Endothelial cell (in vitro differentiated cells): ENCODE data around the gene HECTD1. TPM values are rescaled to one million over a fixed set of nuclear protein-coding genes. Genes with fewer than 3 reads are reported as not detected.
"Not testable (repeated sequence)": the region's sequence is repeated elsewhere in the genome, so short reads cannot be mapped to it uniquely, and the experiment has no call there.

Source experiments
- DNase-seq: peaks from one replicate; pipeline ENCODE4 v3.0.0; 2021; ENCODE audit warnings: low spot score
- H3K27ac Mint-ChIP-seq: one replicate; pipeline ENCODE4 v1.8.0; 2021; ENCODE audit warnings: mixed read lengths, inconsistent platforms; ENCODE audit not compliant: unreplicated experiment
- H3K27me3 Mint-ChIP-seq: one replicate; pipeline ENCODE4 v1.8.0; 2021; ENCODE audit warnings: mild to moderate bottlenecking, moderate library complexity, mixed read lengths, inconsistent platforms; ENCODE audit not compliant: unreplicated experiment
- H3K36me3 Mint-ChIP-seq: one replicate; pipeline ENCODE4 v1.8.0; 2021; ENCODE audit warnings: mild to moderate bottlenecking, low read depth, mixed read lengths, inconsistent platforms; ENCODE audit not compliant: unreplicated experiment
- H3K4me1 Mint-ChIP-seq: one replicate; pipeline ENCODE4 v1.8.0; 2021; ENCODE audit warnings: mild to moderate bottlenecking, mixed read lengths, inconsistent platforms; ENCODE audit not compliant: unreplicated experiment
- H3K4me3 Mint-ChIP-seq: one replicate; pipeline ENCODE4 v1.8.0; 2021; ENCODE audit warnings: mild to moderate bottlenecking, mixed read lengths, inconsistent platforms; ENCODE audit not compliant: unreplicated experiment
- H3K9me3 Mint-ChIP-seq: one replicate; pipeline ENCODE4 v1.8.0; 2021; ENCODE audit warnings: mixed read lengths, inconsistent platforms; ENCODE audit not compliant: unreplicated experiment
- CTCF ChIP-seq: fragments of 200-600 bp; sonication (generic); IDR thresholded peaks from one replicate; pipeline ENCODE4 v1.5.0; 2021; ENCODE audit warnings: antibody characterized with exemption; ENCODE audit not compliant: unreplicated experiment
- total RNA-seq: library from RNA; stranded (reverse); fragmentation: NEBNext Ultra II Directional; extraction: Animal tissue kit (Norgen Biotek cat#: 25700); gene quantifications from one replicate; pipeline ENCODE4 v1.2.1, GENCODE V29; 2021; ENCODE audit not compliant: unreplicated experiment

HECTD1 gene
- total RNA-seq, 1 donor from 2014 or later: 222 TPM

- TF ChIP-seq CTCF: no peak
- H3K27ac Mint-ChIP-seq: peak overlapping the region; percentile 14
- no peaks in the 10 kb centered on the region for H3K9me3 Mint-ChIP-seq
These were observed 882 bp downstream of the HECTD1 start for GRCh38 chr14:31206536-31207286.

DNA sequence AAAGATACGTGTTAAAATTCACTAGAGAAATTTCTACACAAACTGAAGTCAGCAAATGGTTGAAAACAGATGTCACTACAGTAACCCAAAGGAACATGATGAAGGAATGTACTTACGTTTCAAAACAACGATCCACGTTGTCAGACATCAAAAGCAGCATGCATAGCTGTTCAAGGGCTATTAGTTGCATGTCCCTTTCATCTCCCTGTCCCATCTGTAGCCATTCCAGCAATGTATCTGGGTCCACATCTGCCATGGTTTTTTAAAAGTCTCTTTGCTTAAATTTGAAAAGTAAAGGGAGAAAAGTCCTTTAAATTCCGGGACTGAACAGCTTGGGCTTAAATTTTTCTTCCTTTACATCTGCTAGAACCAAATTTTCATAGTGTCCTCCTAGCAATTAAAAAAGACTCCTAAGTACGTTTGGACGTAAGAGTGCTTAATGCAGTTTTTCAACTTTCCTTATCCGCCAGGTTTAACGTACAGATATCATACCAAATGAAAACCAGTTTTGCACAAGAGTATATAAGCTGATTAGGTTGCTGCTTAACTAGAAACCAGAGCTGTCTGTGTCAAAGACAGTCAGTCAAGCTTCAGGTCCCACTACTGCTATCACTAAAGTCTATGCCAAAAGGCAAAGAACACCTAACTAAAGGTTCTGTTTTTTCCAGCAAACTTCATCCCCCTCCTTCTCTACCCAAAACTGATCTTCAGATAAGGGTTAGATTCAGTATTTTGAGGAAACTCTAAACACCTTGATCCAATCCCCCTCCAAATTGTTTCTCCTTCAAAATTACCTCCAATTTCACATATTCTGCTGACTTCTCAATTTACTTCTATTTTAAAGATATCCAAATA, 1.7 kb downstream of the HECTD1 start:
- no peak for DNase-seq
- H3K4me1 Mint-ChIP-seq: peaks cover 31% of the 10 kb centered on the region
- H3K4me3 Mint-ChIP-seq: peak overlapping the region; percentile 93
- H3K9me3 Mint-ChIP-seq: no peaks in the 10 kb centered on the region
- H3K36me3 Mint-ChIP-seq: peaks cover 19% of the 10 kb centered on the region
- H3K27me3 Mint-ChIP-seq: peaks cover 9% of the 10 kb centered on the region
- no peak for TF ChIP-seq CTCF
- H3K27ac Mint-ChIP-seq: peak overlapping the region; percentile 14

More at GRCh38 chr14:31206536-31207286, 882 bp downstream of the HECTD1 start:
- Mint-ChIP-seq H3K4me3 (peak overlapping the region; percentile 93), H3K27me3 (peaks cover 9% of the 10 kb centered on the region), H3K36me3 (peaks cover 16% of the 10 kb centered on the region), H3K4me1 (peaks cover 27% of the 10 kb centered on the region)
- DNase-seq: peak; percentile 50

DNA sequence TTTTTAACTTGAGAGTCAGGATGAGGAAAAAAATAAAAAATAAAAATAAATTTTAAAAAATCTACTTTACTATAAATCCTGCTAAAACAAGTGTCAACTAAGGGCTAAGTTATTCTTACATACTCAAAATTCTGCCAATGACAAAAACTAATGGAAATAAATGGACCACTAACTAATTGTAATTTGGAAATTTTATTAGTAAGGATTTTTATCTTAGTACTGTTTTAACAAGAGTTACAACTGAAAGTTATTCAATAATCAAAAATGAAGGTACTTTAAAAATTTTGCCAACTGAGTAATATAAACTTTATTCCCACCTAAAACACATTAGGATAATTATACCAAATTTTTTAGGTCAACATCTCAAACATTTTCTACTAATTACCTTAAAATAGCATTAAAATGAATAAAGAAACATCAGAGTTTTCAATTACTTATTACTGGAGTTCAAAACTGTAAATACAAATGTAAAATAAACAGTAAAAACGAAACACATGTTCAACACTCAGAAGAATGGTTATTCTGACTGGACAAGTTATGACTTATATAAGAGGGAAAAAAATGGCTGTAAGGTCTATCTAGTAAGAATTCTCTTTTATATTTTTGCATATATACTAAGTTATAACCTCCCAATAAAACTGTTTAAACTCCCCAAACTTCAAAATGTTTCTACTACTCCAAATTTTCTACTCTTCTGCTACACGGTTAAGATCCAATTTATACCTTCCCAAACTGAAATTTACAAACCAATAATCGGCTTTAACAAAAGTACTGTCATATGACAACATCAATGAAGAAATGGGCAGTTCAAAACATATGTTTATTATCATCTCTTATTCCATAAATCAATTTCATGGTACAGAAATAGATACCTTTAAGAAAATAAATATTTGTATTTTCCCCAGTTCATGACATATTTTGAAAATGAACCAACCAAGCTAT, 2.7 kb downstream of the HECTD1 start:
- Mint-ChIP-seq H3K4me1 (peaks cover 39% of the 10 kb centered on the region), H3K27me3 (peaks cover 11% of the 10 kb centered on the region), H3K4me3 (peak overlapping the region; percentile 93), H3K9me3 (no peaks in the 10 kb centered on the region), H3K27ac (peak overlapping the region; percentile 4), H3K36me3 (peaks cover 26% of the 10 kb centered on the region)
- no peak for DNase-seq
- TF ChIP-seq CTCF: no peak

GRCh38 chr14:31203899-31204592, 3.5 kb downstream of the HECTD1 start:
- peak overlapping the region; percentile 52 for H3K4me3 Mint-ChIP-seq
- H3K36me3 Mint-ChIP-seq: peaks cover 30% of the 10 kb centered on the region
- H3K27me3 Mint-ChIP-seq: peaks cover 12% of the 10 kb centered on the region
- not testable (repeated sequence) for H3K27ac Mint-ChIP-seq, DNase-seq, H3K9me3 Mint-ChIP-seq
- H3K4me1 Mint-ChIP-seq: peaks cover 39% of the 10 kb centered on the region
